GM18502 (cell line): ENCODE data around the gene NFIX.

ENCODE experiments used
- ATAC-seq: cut with Tn5 transposase; IDR thresholded peaks from one replicate; pipeline ENCODE4 v1.9.1; 2021; ENCODE audit warnings: mild to moderate bottlenecking; ENCODE audit not compliant: unreplicated experiment, poor library complexity

NFIX gene

DNA sequence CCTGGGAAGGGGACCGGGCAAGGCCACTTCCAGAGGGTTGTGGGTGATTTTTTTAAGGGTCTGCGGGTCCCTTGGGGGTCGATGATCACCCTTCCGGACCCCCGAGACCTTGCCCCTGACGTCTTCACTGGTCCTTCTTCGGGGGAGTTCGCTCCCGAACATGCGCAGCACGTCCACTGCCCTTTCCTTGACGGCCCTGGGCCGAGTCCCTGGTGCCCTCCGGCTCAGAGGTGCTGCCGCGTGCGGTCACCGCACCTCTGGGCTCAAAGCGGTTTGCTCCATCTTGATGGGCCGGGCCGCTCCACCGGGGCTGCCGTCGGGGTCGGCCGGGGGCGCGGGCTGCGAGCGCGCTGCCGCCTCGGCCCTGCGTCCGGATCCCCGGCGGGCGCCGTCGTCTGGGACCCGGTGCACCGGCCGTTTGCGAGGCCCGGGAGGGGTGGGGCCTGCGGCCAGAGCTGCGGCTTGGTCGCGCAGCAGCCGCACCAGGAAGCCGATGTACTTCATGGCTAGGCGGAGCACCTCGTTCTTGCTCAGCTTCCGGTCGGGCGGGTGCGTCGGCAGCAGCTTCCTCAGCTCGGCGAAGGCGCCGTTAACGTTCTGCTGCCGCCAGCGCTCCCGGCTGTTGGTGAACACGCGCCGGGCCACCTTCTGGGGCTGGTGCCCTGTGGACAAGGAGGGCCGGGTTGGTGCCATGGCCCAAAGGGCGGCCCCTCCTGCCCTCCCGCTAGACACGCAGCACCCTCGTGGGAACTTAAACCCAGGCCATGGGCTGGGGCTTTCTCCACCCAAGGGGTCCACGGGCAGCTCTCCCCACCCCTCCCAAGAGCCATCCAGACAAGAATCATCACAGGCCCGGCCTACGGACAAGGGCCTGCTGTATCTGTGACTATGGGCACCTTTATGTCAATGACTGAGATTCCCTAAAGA is 104.1 kb downstream of the NFIX start:
- ATAC-seq: no peak

DNA sequence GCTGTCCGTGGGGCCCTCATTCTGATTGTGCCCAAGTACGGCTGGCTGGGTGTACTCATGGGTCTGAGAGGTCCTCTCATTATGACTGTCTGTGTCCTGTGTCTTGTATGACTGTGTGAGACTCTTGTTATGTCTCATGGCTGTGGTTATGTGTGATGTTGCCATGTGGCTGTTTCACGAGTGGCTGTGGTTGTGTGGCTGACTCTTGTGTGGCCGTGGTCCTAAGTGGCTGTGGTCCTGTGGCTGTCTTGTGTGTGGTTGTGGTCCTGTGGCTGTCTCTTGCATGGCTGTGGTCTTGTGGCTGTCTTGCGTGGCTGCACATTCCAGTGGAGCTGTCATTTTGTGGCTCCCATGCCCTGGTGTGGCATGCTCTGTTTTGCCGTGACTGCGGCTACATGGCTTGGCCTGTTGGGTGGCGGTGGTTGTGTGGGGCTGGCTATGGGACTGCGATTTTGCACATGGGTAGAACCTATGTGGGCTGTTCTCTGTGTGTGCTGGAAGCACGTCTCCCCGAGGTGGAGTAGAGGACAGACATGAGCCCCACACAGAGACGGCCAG is 104.8 kb downstream of the NFIX start:
- ATAC-seq: no peak

DNA sequence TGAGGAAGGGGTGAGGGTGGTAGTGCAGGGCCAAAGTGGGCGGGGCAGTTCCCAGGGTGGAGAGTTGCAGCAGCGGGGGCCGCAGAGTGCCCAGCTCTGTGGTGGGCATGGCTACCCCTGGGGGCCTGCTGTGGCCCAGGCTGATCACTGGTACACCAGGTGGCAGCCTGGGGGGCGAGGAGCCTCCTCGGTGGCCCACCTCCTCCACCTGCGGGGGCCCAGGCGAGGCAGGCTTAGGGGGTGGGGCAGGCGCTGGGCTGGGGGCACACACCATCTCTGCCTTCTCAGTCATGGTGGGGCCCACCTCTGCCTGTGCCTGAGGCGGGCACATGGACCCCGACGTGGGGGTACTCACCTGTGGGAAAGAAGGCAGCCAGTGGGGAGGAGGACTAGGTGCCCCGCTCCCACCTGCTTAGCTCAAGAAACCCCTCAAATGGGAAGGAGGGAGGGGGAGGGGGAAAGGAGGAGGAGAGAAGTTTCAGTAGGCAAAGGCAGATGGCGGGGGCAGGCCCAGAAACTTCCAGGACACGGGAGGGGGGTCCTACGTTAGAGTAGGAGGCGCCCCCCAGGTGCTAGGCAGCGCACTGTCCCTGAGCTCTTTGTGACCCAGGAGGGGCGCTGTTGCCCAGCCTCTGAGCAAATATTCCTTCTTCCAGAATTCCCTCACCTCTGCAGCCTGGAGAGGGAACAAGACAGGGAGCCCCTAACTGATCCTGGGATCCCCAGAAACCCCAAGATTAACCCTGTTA is 105.7 kb downstream of the NFIX start:
- no peak for ATAC-seq

DNA sequence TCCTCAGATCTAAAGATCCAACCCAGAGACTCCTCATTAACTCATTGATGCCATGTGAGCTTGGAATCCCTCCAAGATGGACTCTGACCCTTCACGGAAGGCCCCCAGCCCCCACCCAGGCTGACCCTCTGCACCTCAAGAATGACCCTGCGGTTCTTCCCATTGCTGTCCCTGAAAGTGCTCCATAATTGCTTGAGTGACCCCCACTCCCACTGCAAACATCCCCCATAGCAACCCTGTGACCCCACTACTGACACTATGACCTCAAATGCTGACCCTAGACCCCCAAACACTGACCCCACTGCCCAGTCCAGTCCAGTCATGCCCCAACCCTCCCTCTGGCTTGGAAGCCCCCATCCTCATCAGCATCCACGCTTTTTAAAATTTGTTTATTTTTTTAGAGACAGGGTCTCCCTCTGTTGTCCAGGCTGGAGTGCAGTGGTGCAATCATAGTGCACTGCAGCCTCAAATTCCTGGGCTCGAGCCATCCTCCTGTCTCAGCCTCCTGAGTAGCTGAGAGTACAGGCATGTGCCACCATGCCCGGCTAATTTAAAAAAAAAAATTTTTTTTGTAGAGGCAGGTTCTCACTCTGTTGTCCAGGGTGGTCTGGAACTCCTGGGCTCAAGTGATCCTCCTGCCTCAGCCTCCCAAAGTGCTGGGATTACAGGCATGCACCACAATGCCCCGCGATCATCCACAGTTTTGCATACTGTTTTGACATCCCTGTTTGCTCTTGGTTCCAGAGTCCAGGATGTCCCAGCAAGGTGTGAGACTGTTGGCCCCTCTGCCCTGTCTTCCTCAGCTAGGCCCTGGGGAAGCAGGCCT is 106.5 kb downstream of the NFIX start:
- ATAC-seq: no peak

DNA sequence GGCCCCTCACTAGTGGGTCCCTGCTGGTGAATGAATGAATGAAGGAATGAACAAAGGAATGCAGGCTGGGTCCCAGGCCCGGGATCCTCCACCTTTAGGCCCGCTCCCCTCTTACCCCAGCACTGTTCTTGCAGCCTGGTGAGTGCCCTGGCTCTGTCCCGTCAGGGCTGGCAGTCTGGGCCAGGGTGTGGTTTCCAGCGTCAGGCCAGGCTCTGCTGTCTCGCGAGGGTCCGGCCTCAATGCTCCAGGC is 107.1 kb downstream of the NFIX start:
- ATAC-seq: peak; percentile 4

DNA sequence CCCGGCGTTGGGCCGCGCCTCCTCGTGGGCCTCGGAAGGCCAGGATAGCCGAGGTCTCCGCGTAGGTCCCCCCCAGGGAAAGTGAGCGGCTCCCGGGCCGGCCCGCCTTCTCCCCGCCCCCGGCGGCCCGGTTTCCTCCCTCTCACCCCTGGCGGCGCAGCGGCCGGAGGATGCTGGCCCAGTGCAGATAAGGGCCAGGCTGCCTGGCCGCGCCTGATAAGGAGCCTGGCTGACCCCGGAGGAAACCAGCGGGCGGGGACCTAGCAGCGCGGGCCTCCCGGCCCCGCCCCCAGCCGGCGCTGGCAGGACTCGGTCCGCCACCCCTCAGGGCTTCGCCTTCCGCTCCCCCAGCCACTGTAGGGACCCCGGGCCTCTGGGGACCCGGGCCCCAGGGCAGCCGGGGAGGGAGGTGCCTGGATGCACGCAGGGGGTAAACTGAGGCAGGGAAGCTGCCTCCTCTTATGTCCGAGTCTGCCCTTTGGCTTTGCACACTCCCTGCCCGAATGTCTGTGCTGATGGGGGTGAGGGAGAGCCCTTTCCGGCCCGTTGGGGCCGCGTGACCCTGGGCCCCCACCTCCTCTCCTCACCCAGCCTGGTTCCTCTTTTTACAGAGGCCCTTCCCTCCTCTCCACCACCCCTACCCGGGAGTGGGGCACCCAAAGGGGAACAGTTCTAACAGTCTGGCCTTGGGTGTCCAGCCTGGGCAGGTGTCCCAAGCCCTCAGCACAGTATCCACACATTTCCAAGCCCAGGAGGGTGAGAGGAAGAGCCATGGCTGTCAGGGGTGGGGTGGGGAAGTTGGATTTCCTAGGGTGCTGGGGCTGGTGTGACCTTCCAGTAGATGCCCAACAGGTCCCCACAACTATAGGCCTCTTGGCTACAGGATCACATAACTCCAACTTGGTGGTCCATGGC is 107.6 kb downstream of the NFIX start, which contains the start of gene LYL1:
Gene LYL1 (minus strand): TSS at position 193 of the 915 bp plus-strand sequence. CDS start 1,687 bp downstream, outside the sequence.
- ATAC-seq: peak; percentile 45

DNA sequence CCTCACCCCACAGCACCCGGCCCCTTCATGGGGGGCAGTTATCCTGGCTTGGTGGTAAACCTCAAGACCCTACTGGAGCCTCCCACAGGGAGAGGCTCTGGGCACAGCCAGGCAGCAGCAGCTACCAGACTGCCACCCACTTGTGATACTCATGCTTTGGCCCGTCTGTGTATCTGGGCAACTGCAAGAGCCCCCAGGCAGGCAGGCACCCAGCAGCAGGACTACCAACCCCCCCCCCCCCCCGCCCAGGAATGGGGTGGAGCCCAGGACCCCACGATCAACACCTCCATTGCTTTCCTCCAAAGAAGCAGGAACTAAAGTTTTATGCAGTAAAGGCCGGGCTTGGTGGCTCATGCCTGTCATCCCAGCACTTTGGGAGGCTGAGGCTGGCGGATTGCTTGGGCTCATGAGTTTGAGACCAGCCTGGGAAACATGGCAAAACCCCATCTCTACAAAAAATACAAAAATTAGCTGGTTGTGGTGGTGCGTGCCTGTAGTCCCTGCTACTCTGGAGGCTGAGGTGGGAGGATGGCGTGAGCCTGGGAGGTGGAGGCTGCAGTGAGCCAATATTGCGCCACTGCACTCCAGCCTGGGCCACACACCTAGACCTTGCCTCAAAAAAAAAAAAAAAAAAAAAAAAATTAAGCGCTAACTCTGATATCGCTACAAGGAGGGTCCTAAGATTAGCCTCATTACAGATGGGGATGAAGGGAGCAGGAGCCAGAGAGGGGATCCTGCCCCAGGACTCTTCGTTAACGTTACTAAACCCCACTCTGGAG is 108.5 kb downstream of the NFIX start:
- ATAC-seq: no peak

DNA sequence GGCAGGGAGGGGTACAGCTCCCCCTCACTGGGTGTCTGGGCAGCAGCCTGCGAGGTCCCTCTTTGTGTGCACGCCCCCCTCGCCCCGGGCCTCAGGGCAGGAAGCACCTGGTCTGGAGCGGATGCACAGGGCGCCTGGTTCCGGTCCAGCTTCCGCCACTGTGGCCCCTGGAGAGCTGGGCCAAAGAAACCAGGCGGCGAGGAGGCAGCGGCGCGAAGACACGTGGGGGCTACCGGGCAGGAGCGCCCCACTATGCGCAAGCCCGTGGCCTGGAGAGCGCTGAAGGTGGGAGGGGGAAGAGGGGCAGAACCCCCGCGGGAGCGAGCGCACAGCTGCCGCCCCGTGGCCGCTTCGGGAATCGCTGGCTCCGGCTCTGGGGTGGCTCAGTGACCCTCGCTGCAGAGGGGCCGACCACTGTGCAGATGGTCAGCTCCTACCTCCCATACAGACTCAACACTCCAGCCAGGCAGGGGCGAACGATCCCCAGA is 109.1 kb downstream of the NFIX start:
- no peak for ATAC-seq

DNA sequence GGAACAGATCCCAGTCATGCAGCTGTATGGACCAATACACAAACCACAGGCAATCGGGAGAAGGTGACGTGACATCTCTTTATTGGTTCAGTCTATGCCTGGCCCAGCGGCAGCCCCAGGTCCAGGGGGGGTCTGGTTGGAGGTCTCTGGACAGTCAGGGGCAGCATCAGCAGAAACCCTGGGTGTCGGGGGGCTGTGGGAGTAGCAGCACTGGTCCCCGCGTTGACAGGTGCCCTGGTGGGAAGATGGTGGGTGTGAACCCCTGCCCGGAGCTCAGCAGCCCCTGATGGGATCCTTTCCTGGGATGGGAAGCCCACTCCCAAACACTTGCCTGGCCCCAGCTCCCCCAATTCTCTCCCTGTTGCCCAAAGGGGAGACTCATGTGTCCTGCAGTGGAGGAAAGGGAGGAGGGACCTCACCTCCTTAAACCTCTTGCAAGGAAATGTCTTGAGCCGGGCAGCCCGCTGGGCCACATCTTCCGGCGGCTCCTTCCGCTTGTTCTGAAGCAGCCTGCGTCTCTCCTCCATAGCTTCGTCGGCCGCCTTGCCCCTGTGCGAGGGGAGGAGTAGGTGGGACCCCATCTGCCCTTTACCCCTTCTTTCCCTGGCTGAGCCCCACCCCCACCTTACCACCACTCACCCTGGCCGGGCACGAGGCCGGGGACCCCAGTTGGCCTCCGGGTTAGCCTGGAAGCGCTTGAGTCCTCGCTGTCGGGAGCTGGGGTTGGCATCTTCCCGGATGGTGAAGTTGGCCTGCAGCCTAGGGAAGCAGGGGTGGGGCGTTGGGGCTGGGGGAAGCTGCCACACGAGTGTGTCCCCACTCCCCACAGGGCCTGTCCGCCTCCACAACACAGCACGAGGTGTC is 109.8 kb downstream of the NFIX start:
- no peak for ATAC-seq

DNA sequence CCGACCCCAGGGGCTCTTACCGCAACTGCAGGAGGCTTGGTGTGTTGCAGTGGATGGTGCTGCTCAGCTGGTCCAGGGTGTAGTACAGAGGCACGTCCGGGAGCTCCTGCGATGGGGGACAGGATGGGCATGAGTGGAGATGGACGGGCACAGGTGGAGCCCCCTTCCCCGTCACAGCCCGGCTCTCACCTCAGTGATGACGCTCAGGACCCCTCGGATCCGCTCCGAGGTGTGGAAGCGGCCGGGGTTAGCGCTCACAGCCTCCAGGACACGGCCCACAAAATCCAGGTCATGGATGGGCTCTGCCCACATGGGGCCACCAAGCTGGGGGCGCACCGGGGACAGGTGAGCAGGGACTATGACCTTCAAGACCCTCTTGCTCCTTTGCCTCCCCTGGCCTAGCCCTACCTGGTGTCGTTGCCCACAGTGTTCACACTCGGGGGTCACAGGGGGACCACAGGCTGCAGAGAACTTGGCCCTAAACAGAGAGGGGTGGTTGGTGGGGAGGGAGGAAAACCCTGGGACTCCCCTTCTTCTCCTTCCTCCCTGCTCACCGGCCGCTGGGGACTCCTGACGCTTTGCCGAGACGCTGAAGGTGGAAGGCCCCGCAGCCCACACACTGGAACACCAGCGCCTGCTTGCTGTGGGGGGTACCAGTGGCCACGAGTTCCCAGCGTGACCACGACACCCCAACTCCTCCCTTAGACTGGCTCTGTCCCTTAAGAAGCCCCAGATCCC is 114.3 kb downstream of the NFIX start:
- no peak for ATAC-seq

DNA sequence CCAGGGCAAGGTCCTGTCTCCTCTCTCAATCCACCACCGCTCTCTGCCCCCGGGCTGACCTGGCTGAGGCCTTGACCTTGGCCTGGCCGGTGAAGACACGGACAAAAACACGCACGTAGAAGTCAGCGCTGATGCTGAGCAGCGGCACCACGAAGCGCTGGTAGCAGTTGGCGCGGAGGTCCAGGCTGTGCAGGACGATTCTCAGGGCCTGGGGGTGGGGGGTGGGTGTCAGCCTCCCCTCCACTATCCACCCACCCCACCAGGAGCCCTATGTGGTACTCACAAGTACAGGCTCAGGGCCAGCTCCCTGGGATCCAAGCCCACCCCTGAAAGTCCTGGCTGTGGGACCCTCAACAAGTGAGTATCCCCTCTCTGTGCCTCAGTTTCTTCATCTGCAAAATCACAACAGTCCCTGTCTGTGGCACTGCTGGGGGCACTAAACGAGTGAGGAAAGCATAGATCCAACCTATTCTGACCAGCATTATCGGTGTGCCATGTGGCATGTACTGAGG is 114.9 kb downstream of the NFIX start:
- no peak for ATAC-seq

DNA sequence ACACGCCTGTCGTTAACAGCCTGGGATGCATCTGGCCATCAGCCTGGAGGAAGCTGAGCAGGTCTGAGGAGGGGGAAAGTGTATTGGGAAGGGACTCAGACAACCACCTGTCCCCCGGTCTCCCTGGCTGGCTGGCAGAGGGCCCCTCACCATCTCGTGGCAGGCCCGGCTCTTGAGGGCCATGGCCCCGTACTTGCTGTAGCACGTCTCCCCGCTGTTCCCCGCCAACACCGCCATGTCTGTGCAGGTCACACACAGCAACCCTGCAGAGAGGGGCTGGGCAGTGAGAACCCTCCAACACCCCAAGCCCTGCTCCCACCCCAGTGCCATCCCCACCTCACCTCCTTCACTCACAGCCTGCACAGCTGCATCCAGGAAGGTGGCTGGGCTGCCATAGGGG is 117.3 kb downstream of the NFIX start:
- no peak for ATAC-seq

DNA sequence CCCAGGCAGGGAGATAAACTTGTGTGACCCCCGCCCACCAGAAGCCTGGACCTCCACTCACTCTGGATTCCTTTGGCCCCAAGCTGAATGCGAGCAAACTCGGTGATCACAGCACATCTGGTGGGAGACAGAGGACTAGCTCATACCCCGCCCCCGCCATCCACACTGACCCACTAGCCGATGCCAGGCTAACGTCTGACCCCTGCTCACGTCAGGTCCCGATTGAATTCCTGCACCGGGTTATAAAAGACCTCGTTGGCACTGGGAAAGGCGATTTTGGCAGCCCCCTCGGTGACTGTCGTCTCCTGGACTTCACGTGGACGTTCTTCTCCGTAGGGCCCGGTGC is 120.6 kb downstream of the NFIX start:
- ATAC-seq: no peak

DNA sequence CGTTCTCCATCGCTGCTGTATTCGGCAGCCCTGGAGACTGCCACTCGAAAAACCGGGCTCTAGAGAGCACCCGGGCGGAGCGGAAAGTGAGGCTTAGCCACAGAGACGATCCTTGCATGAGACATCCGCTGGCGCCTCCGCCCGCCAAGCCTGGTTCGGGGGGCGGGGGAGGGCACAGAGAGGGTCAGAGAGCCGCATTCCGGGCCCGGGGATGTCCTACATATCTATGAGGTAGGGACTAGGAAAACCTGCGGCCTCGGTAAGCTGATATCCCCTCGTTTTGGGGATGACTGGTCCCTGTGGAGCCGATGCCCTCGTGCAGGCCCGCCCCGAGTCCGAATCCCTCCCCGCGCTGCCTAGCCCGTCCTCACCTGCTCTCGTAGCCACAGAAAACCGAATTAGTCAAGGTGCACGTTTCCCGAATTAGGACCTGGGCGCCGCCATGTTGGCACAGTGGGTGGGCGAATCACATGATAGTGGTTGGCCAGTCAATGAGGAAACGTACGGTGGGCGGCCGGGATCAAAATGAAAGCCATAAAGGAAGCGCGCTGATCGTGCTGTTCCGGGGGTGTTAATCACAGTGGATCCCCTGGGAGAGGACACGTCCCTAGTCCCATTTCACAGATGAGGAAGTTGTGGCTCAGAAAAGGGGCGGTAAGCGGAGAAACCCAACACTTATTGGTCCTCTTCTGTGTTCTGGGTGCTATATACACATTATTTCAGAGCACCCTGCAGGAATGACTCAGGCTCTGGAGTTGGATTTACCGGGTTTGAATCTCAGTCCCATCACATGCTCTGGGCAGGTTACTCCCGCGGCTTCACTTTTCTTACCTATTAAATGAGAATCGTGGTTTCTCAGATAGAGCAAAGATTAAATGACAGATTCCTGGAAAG is 121.3 kb downstream of the NFIX start, which contains the start of gene TRMT1:
Gene TRMT1 (minus strand): TSS at position 459 of the 894 bp plus-strand sequence. CDS start 341 bp downstream, at position 118.
- peak; percentile 61 for ATAC-seq

DNA sequence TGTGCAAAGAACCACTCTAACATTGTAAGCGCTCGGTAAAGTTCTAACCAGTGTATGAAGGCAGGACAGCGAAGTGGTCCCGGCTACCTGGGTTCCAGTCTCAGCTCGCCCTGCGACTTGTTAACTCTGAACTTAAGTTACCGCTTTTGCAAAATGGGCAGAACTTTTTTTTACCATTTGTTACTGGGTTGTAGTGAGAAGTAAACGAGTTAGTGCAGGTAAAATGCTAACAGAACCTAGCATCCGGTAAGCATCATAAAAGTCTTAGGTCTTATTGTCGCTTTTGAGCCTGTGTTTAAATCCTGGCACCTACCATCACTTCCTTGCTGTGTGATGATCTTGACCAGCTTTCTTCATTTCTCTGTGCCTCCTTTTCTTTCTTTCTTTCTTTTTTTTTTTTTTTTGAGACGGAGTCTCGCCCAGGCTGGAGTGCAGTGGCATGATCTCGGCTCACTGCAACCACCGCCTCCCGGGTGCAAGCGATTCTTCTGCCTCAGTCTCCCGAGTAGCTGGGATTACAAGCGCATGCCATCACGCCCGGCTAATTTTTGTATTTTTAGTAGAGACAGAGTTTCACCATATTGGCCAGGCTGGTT is 122.0 kb downstream of the NFIX start:
- ATAC-seq: no peak
